ENCODE results near the gene OLFM1.
"Not testable (repeated sequence)": the region's sequence is repeated elsewhere in the genome, so short reads cannot be mapped to it uniquely, and the experiment has no call there.

Gene OLFM1

DNA sequence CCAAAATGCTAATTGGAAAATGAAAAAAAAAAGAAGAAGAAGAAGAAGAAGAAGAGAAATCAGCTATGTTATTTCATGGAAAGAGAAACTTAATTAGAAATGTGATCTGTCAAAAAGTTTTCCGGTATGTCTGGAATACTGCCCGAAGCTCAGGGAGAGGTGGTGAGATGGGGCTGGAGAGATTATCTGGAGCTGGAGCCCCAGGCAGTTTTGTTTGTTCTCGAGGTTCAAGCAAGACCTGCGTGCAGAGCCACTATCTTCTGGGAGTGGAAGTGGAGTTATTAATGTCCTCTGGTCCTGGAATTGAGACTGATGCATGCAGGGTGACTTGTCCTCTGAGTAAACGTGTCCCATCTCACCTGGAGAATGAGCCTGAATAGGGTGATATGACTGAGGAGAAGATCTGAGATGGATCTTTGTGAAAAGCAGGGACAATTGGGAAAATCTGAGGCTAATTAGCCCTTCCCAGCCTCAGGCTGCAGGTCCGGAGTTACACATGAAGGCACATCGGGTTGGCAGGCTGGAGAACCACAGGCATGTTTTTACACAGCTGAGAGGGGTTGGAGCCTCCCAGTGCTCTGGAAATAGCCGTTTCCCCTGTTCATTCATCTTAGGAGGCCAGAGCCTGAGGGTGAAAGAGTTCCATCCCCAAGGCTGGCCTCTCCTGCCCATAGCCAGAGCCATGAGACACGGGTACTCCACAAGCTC, 70.5 kb downstream of the OLFM1 start:
- no peak overlapping the region for H3K4me3 ChIP-seq (ENCODE audit: control insufficient read depth, low read depth, low read length)
- TF ChIP-seq, protein P1, sequence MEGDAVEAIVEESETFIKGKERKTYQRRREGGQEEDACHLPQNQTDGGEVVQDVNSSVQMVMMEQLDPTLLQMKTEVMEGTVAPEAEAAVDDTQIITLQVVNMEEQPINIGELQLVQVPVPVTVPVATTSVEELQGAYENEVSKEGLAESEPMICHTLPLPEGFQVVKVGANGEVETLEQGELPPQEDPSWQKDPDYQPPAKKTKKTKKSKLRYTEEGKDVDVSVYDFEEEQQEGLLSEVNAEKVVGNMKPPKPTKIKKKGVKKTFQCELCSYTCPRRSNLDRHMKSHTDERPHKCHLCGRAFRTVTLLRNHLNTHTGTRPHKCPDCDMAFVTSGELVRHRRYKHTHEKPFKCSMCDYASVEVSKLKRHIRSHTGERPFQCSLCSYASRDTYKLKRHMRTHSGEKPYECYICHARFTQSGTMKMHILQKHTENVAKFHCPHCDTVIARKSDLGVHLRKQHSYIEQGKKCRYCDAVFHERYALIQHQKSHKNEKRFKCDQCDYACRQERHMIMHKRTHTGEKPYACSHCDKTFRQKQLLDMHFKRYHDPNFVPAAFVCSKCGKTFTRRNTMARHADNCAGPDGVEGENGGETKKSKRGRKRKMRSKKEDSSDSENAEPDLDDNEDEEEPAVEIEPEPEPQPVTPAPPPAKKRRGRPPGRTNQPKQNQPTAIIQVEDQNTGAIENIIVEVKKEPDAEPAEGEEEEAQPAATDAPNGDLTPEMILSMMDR (conservative IDR thresholded peaks at IDR 0.05; ENCODE audit: control insufficient read depth, insufficient read depth, low read depth, low read length), result no peak
- DNase-seq (ENCODE audit: low read depth), result no peak

DNA sequence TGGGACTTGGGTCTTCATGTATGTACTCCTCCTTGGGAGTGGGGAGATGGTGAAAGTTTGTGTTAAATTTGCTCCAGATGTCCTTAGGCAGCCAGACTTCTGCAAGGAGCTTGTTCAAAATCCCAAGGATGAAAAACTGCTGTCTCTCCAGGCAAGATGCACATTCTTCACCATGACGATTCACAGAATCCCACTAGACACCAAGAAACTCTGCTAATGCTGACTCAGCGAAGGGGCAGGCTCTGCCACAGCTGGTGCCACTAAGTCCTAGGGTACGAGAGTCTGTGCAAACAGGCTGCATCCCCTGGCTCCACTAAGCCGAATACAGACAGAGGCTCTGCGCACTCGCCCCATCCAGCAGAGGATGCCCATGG, 71.1 kb downstream of the OLFM1 start:
- H3K4me3 ChIP-seq (ENCODE audit: control insufficient read depth, low read depth, low read length), result no peak overlapping the region
- TF ChIP-seq, protein P1 (conservative IDR thresholded peaks at IDR 0.05; ENCODE audit: control insufficient read depth, insufficient read depth, low read depth, low read length), result no peak
- no peak for DNase-seq (ENCODE audit: low read depth)

DNA sequence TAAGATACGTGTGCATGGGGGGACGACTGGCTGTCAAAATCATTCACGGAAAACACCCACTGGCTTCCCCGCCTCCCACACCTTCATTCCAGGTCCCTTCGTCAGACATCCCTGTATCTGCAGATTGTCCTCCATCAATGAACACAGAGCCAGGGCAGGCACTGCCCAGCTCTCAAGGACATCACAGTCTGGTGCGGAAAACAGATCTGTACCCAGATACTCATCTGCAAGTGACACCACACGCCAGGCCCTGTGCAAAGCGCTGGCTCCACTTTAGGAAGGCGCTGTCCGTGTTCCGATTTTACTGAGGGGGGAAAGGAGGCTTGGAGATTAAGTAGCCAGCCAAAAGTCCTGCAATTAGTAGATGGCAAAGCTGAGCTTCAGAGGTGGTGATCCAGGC, 72.3 kb downstream of the OLFM1 start:
- TF ChIP-seq, protein P1 (conservative IDR thresholded peaks at IDR 0.05; ENCODE audit: control insufficient read depth, insufficient read depth, low read depth, low read length), result no peak
- no peak for DNase-seq (ENCODE audit: low read depth)
- no peak overlapping the region for H3K4me3 ChIP-seq (ENCODE audit: control insufficient read depth, low read depth, low read length)

DNA sequence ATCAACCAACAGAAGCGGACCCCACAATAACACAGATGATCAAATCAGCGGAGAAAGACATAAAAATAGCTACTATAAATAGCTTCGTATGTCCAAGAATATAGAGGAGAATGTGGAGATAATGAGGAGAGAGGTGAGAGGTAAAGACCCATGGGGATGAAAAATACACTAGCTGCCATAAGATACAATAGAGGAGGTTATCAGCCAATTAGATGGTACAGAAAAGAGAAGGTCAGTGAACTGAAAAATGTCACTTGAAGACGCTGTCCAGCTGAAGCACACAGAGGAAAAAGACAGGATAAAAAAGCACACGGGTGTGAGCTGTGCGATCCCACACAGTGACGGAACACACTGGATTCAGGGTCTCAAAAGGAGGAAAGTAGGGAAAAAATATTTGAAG, 73.4 kb downstream of the OLFM1 start:
- TF ChIP-seq, protein P1 (conservative IDR thresholded peaks at IDR 0.05; ENCODE audit: control insufficient read depth, insufficient read depth, low read depth, low read length), result no peak
- no peak overlapping the region for H3K4me3 ChIP-seq (ENCODE audit: control insufficient read depth, low read depth, low read length)
- DNase-seq (ENCODE audit: low read depth), result no peak

DNA sequence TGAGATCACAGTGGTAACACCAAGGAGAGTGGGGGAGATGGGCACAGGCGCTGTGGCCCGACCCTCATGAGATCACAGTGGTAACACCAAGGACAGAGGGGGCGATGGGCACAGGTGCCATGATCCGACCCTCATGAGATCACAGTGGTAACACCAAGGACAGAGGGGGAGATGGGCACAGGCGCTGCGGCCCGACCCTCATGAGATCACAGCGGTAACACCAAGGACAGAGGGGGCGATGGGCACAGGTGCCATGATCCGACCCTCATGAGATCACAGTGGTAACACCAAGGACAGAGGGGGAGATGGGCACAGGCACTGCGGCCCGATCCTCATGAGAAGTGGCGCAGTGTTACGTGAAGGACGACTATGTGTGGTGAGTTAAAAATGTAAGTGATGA, 75.1 kb downstream of the OLFM1 start:
- not testable (repeated sequence) for H3K4me3 ChIP-seq (ENCODE audit: control insufficient read depth, low read depth, low read length); DNase-seq (ENCODE audit: low read depth)

DNA sequence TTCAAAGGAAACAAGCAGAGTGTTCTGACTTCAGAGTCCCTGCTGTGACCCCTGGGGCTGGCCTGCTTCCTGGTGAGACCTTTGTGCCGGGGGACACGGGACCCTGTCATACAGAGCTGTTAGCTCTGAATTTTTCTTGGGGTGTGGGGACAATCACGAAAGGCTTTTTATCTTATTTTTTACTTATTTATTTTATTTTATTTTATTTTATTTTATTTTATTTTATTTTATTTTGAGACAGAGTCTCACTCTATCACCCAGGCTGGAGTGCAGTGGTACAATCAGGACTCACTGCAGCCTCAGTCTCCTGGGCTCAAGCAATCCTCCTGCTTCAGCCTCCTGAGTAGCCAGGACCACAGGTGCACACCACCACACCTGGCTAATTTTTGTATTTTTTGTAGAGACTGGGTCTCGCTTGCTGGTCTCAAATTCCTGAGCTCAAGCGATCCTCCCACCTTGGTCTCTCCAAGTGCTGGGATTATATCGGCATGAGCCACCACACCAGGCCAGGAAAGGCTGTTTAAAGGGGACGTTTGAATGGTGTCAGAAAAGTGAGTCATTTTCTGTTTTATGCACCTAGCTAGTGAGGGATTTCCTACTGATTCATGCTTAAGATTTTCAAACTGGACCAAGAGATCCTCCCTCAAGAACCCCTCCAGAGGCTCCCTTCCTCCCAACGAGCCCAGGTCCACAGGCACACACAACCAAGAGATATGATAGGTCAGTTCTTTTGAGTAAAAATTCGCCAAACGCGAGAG, 75.7 kb downstream of the OLFM1 start:
- TF ChIP-seq, protein P1 (conservative IDR thresholded peaks at IDR 0.05; ENCODE audit: control insufficient read depth, insufficient read depth, low read depth, low read length), result no peak
- no peak overlapping the region for H3K4me3 ChIP-seq (ENCODE audit: control insufficient read depth, low read depth, low read length)
- DNase-seq (ENCODE audit: low read depth), result no peak

DNA sequence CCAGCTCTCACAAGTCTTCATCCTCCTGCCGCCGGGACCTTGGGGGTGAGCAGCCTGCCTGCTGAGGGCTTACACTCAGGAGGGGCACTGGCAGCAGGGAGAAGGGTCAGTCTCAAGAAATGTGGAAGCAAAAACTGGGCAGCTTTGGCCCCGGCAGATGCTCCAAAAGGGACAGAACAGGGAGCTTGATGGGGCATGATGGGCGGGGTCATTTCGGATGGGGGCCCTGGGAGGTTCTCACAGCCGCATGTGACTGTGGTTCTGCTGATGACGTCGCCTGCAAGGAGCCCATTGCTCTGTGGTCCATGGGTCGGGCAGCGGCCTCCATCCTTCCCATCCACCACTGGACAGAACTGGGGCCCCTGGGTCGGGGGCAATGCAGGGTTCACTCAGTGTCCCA, 76.6 kb downstream of the OLFM1 start:
- H3K4me3 ChIP-seq (ENCODE audit: control insufficient read depth, low read depth, low read length), result no peak overlapping the region
- TF ChIP-seq, protein P1 (conservative IDR thresholded peaks at IDR 0.05; ENCODE audit: control insufficient read depth, insufficient read depth, low read depth, low read length), result no peak
- DNase-seq (ENCODE audit: low read depth), result no peak
